Ovary (tissue), 3 donors: ENCODE data around the gene KRT15.

Source experiments
- CTCF ChIP-seq, 3 donors: fragments of 450-650 bp in 2 of 3; fragments of 200-600 bp in 1 of 3; IDR thresholded peaks; one replicate each; pipeline versions ENCODE4 v1.5.1 to v1.8.0; 2016 to 2022; ENCODE audit warnings: antibody characterized with exemption in 3 of 3, mild to moderate bottlenecking in 1 of 3
- POLR2A ChIP-seq: fragments of 450-650 bp; IDR thresholded peaks from one replicate; pipeline ENCODE4 v1.6.1; 2017; ENCODE audit warnings: antibody characterized with exemption, mild to moderate bottlenecking, moderate library complexity
- donor health status: DM: no; HTN: no; CAD: no.

DNA sequence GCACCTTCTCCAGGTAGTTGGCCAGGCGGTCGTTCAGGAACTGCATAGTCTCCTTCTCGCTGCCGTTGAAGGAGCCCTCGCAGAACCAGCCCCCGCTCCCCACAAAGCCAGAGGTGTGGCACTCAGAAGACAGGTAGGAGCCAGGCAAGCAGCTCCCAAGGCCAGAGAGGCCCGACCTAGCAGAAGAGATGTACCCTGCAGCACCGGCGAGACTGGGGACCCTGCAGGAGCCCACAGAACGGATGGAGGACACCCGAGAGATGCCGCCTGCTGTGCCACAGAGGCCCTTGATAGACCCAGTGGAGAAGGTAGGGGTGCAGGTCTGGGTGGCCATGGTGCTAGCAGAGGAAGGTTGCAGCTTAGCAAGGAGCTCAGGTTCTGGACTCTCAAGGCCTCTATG is 29.2 kb downstream of the KRT15 start, which contains the start of gene KRT36:
- TF ChIP-seq CTCF (IDR thresholded peaks at IDR 0.05) = no peak
- TF ChIP-seq POLR2A = no peak
